H1 (cell line): Measurements from ENCODE around the gene DEFB108B. TPM values are rescaled to one million over a fixed set of nuclear protein-coding genes. Genes with fewer than 3 reads are reported as not detected.
A peak's percentile ranks its signal among the peaks of the same experiment; 100 is the strongest.

Source experiments
- CTCF ChIA-PET: fragments of 300-600 bp; sonication (Branson Sonifier 250); formaldehyde crosslinking; loops from one replicate; lab custom pipeline; 2021; ENCODE audit not compliant: partially characterized antibody; lab: Charles Lee
- POLR2A ChIA-PET: fragments of 300-600 bp; sonication (Branson Sonifier 250); formaldehyde crosslinking; loops from one replicate; lab custom pipeline; 2021; ENCODE audit warnings: inconsistent platforms; ENCODE audit not compliant: partially characterized antibody; lab: Charles Lee
- DNase-seq, 2 experiments: peaks; one replicate each; pipeline versions ENCODE4 v3.0.0 to v3.0.0-alpha.2; 2010 to 2022; ENCODE audit warnings: low spot score in 2 of 2, low read depth in 1 of 2, mixed read lengths in 1 of 2
- FAIRE-seq: peaks from 2 replicates; lab custom pipeline; 2011; peaks lifted over from hg19 to GRCh38; lab: Jason Lieb, UNC
- H2AFZ ChIP-seq: 2 replicates; pipeline ENCODE4 v1.8.1; 2012; ENCODE audit warnings: low read length, inconsistent platforms
- H2AK5ac ChIP-seq: 2 replicates; pipeline ENCODE4 v1.6.1; 2013; ENCODE audit warnings: low read depth, low read length
- H2BK120ac ChIP-seq: replicated peaks from 2 replicates; pipeline ENCODE3; 2013; ENCODE audit warnings: low read depth, low read length, inconsistent platforms
- H2BK12ac ChIP-seq: 2 replicates; pipeline ENCODE4 v1.6.1; 2013; ENCODE audit warnings: low read depth, low read length
- H2BK15ac ChIP-seq: 2 replicates; pipeline ENCODE4 v1.6.1; 2013; ENCODE audit warnings: low read length
- H2BK20ac ChIP-seq: 2 replicates; pipeline ENCODE4 v1.6.1; 2013; ENCODE audit warnings: low read length
- H2BK5ac ChIP-seq: 2 replicates; pipeline ENCODE4 v1.6.1; 2013; ENCODE audit warnings: low read depth, low read length
- H3K14ac ChIP-seq: 2 replicates; pipeline ENCODE4 v1.6.1; 2013; ENCODE audit warnings: inconsistent platforms; ENCODE audit not compliant: insufficient read length
- H3K18ac ChIP-seq: 2 replicates; pipeline ENCODE4 v1.6.1; 2013; ENCODE audit warnings: low read length; ENCODE audit errors: extremely low read depth
- H3K23ac ChIP-seq: 2 replicates; pipeline ENCODE4 v1.6.1; 2013; ENCODE audit warnings: inconsistent platforms; ENCODE audit not compliant: insufficient read length
- H3K23me2 ChIP-seq: 2 replicates; pipeline ENCODE4 v1.6.1; 2013; ENCODE audit warnings: low read depth, low read length
- H3K27ac ChIP-seq: 2 replicates; pipeline ENCODE4 v1.6.1; 2011; ENCODE audit warnings: low read depth, low read length, inconsistent platforms
- H3K27me3 ChIP-seq, 4 experiments: replicated peaks in 1 of 4; 1 replicate in 1 of 4; 2 replicates in 3 of 4; pipeline versions ENCODE4 v1.6.1 to v1.8.1; 2011 to 2013; ENCODE audit warnings: low read length in 3 of 4, mild to moderate bottlenecking in 3 of 4, inconsistent platforms in 2 of 4, mixed read lengths in 2 of 4, moderate library complexity in 1 of 4; ENCODE audit not compliant: control insufficient read depth in 3 of 4, insufficient read depth in 3 of 4; ENCODE audit errors: extremely low read depth in 1 of 4
- H3K36me3 ChIP-seq, 4 experiments: 2 replicates each; pipeline versions ENCODE4 v1.6.1 to v1.8.1; 2011 to 2013; ENCODE audit warnings: mild to moderate bottlenecking in 4 of 4, low read length in 3 of 4, moderate library complexity in 2 of 4, control low read depth in 1 of 4, inconsistent platforms in 1 of 4; ENCODE audit not compliant: insufficient read depth in 4 of 4, control insufficient read depth in 2 of 4
- H3K4ac ChIP-seq: replicated peaks from 2 replicates; pipeline ENCODE3; 2013; ENCODE audit warnings: low read length, low read depth, mixed read lengths, inconsistent platforms; ENCODE audit not compliant: insufficient read length
- H3K4me1 ChIP-seq, 4 experiments: replicated peaks in 1 of 4; 1 replicate in 1 of 4; 2 replicates in 3 of 4; pipeline versions ENCODE4 v1.6.1 to v1.8.1; 2011 to 2013; ENCODE audit warnings: low read length in 3 of 4, inconsistent platforms in 2 of 4, mixed read lengths in 1 of 4; ENCODE audit not compliant: insufficient read depth in 4 of 4, control insufficient read depth in 3 of 4
- H3K4me2 ChIP-seq, 2 experiments: 2 replicates each; pipeline versions ENCODE4 v1.6.1 to v1.8.1; 2011 to 2013; ENCODE audit warnings: low read depth in 2 of 2, low read length in 2 of 2, control low read depth in 1 of 2, inconsistent platforms in 1 of 2, mild to moderate bottlenecking in 1 of 2; ENCODE audit not compliant: insufficient read depth in 1 of 2
- H3K4me3 ChIP-seq, 4 experiments: fragments of 200-600, 300-600 bp in 1 of 4; sonication (generic), shearing (Covaris generic), sonication (Bioruptor Twin) in 1 of 4; 2 replicates each; pipeline versions ENCODE4 v1.5.1 to v1.8.1; 2011 to 2016; ENCODE audit warnings: low read length in 4 of 4, low read depth in 3 of 4, control low read depth in 2 of 4, inconsistent platforms in 2 of 4, mild to moderate bottlenecking in 2 of 4, mixed read lengths in 1 of 4, moderate library complexity in 1 of 4; ENCODE audit not compliant: insufficient read depth in 2 of 4; ENCODE audit errors: extremely low read depth in 1 of 4
- H3K56ac ChIP-seq: replicated peaks from 2 replicates; pipeline ENCODE3; 2013; ENCODE audit warnings: low read depth, mild to moderate bottlenecking, mixed read lengths, low read length, inconsistent platforms; ENCODE audit not compliant: insufficient read length
- H3K79me1 ChIP-seq: 2 replicates; pipeline ENCODE4 v1.6.1; 2013; ENCODE audit warnings: low read depth, low read length, control low read depth
- H3K79me2 ChIP-seq, 2 experiments: 2 replicates each; pipeline versions ENCODE4 v1.6.1 to v1.8.1; 2012 to 2013; ENCODE audit warnings: low read length in 2 of 2, mild to moderate bottlenecking in 2 of 2, inconsistent platforms in 1 of 2; ENCODE audit not compliant: insufficient read depth in 2 of 2, control insufficient read depth in 1 of 2
- H3K9ac ChIP-seq, 4 experiments: replicated peaks in 1 of 4; 1 replicate in 1 of 4; 2 replicates in 3 of 4; pipeline versions ENCODE4 v1.6.1 to v1.8.1; 2011 to 2013; ENCODE audit warnings: low read depth in 3 of 4, low read length in 3 of 4, control low read depth in 2 of 4, mild to moderate bottlenecking in 2 of 4, moderate library complexity in 2 of 4, inconsistent platforms in 1 of 4; ENCODE audit errors: extremely low read depth in 1 of 4
- H3K9me3 ChIP-seq, 2 experiments: 2 replicates each; pipeline versions ENCODE4 v1.6.1 to v1.8.1; 2012 to 2013; ENCODE audit warnings: mild to moderate bottlenecking in 2 of 2, moderate library complexity in 2 of 2, control low read depth in 1 of 2, inconsistent platforms in 1 of 2, low read depth in 1 of 2, low read length in 1 of 2, mixed read lengths in 1 of 2; ENCODE audit not compliant: insufficient read depth in 2 of 2
- H4K20me1 ChIP-seq, 2 experiments: replicated peaks in 1 of 2; 2 replicates each; pipeline versions ENCODE3 to v1.8.1; 2011 to 2013; ENCODE audit warnings: inconsistent platforms in 2 of 2, low read length in 2 of 2, mild to moderate bottlenecking in 1 of 2; ENCODE audit not compliant: insufficient read depth in 2 of 2, control insufficient read depth in 1 of 2
- H4K5ac ChIP-seq: 2 replicates; pipeline ENCODE4 v1.6.1; 2013; ENCODE audit warnings: low read length, low read depth, mixed read lengths, inconsistent platforms; ENCODE audit not compliant: insufficient read length
- H4K8ac ChIP-seq: 2 replicates; pipeline ENCODE4 v1.8.0; 2013; ENCODE audit warnings: mild to moderate bottlenecking, moderate library complexity, low read length, inconsistent platforms; ENCODE audit not compliant: insufficient read depth; ENCODE audit errors: extremely low read depth
- H4K91ac ChIP-seq: replicated peaks from 2 replicates; pipeline ENCODE3; 2013; ENCODE audit warnings: low read length, mixed read lengths, inconsistent platforms; ENCODE audit not compliant: insufficient read length
- ASH2L ChIP-seq: fragments of 200-600, 300-600 bp; sonication (generic); IDR thresholded peaks from one replicate; pipeline ENCODE4 v1.7.1; 2017; ENCODE audit warnings: low read length
- BACH1 ChIP-seq: IDR thresholded peaks from 2 replicates; pipeline ENCODE4 v1.6.1; 2012; ENCODE audit warnings: low read length, improper control_type of control experiment
- CBX8 ChIP-seq: fragments of 300-800, 300-1000 bp; sonication (generic); IDR thresholded peaks from 2 replicates; pipeline ENCODE4 v1.7.1; 2016; ENCODE audit warnings: low read depth, low read length, borderline replicate concordance
- CEBPB ChIP-seq: IDR thresholded peaks from 2 replicates; pipeline ENCODE4 v1.6.1; 2012; ENCODE audit warnings: low read depth, low read length
- EGR1 ChIP-seq: IDR thresholded peaks from 2 replicates; pipeline ENCODE4 v1.6.1; 2011; ENCODE audit warnings: low read depth, low read length, borderline replicate concordance
- HDAC6 ChIP-seq: IDR thresholded peaks from one replicate; pipeline ENCODE4 v1.7.1; 2012; ENCODE audit warnings: low read depth, mild to moderate bottlenecking, inconsistent platforms, low read length, moderate library complexity
- KDM1A ChIP-seq: fragments of 200-600, 300-600 bp; sonication (generic); IDR thresholded peaks from 2 replicates; pipeline ENCODE4 v1.7.1; 2016; ENCODE audit warnings: mild to moderate bottlenecking, low read length, borderline replicate concordance
- POLR2A ChIP-seq, 2 experiments: IDR thresholded peaks; 1 replicate in 1 of 2; 2 replicates in 1 of 2; pipeline ENCODE4 v1.6.1; 2011; ENCODE audit warnings: low read depth in 2 of 2, low read length in 2 of 2, mild to moderate bottlenecking in 2 of 2; ENCODE audit errors: control extremely low read depth in 1 of 2
- RNF2 ChIP-seq: fragments of 200-900, 300-1000 bp; sonication (generic); IDR thresholded peaks from 2 replicates; pipeline ENCODE4 v1.7.1; 2016; ENCODE audit warnings: borderline replicate concordance, low read depth, mild to moderate bottlenecking, antibody characterized with exemption, low read length; ENCODE audit not compliant: poor library complexity, severe bottlenecking; ENCODE audit errors: missing control alignments
- ZNF274 ChIP-seq: IDR thresholded peaks from 2 replicates; pipeline ENCODE4 v1.7.0; 2012; ENCODE audit warnings: low read length, borderline replicate concordance; ENCODE audit errors: extremely low read depth
- WGBS, 2 experiments: shearing (Covaris generic) in 1 of 2; methylation state at CpG; one replicate each; pipeline versions ENCODE4 v1.1.6 to v1.1.7; 2013 to 2015; ENCODE audit warnings: low lambda C conversion rate in 2 of 2, mixed read lengths in 2 of 2, inconsistent platforms in 1 of 2, low coverage in 1 of 2, missing lambda C conversion rate in 1 of 2; ENCODE audit not compliant: insufficient replicate concordance in 2 of 2, insufficient coverage in 1 of 2, insufficient read length in 1 of 2; ENCODE audit errors: extremely low coverage in 1 of 2, missing lambda C conversion rate in 1 of 2; 5-methylcytosine and 5-hydroxymethylcytosine counted together
- polyA plus RNA-seq, 7 experiments: library from polyadenylated mRNA; depleted of rRNA in 3 of 7; stranded (reverse) in 5 of 7; unstranded in 2 of 7; fragments of >200 nt in 5 of 7; fragments of 200-250 nt in 2 of 7; gene quantifications; 1 replicate in 5 of 7; 2 replicates in 1 of 7; 4 replicates in 1 of 7; pipeline versions ENCODE4 v1.2.1 to v1.2.3, GENCODE V29; 2011 to 2013; ENCODE audit warnings: missing spikeins in 2 of 7, mixed read lengths in 2 of 7
- total RNA-seq: library from RNA; stranded (reverse); fragmentation: NEBNext Ultra II Directional; extraction: Animal tissue kit (Norgen Biotek cat#: 25700); gene quantifications from 2 replicates; pipeline ENCODE4 v1.2.1, GENCODE V29; 2021
- TF ChIP-seq, protein P1 (sequence below): IDR thresholded peaks from 2 replicates; pipeline ENCODE4 v1.6.1; 2012; ENCODE audit warnings: inconsistent platforms
- TF ChIP-seq, protein P2 (sequence below): IDR thresholded peaks from 2 replicates; pipeline ENCODE4 v1.6.1; 2012; ENCODE audit warnings: inconsistent platforms

The DEFB108B gene
- total and polyA plus RNA-seq, 2 of the 8 experiments (the other 6 are each of a cell fraction or from before 2014, with no cell fraction given), result not detected

DNA sequence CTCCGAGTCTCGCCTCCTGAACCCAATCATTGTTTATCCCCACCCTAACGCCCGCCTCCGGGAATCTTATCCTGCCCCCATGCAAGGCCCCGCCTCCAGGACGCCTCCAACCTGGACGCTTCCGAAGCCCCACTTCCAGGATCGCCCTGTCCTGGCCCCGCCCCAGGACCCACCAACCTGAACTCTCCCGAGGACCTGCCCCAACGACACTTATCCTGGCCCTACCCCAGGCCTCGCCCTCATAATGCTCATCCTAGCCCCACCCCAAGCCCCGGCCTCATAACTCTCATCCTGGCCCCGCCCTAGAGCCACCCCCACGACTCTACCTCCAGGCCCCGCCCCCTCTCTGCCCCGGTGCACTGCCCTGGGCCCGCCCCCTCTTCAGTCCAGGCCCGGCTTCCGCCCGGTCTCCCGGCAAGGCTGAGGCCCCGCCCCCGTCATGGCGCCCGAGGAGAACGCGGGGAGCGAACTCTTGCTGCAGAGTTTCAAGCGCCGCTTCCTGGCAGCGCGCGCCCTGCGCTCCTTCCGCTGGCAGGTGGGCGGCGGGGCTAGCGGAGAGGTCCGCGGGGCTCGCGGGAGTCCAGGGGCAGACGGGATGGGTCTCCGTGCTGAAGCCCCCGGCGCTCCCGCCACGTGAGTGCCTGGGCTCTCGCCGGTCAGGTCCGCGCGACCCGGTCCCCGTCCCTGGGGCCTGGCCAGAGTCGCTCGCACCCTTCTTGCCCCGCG lies 45.7 kb upstream of the DEFB108B start:
- H2BK20ac ChIP-seq, result no peak overlapping the region
- peak overlapping the region; percentile 54; the same call in 1 of the 2 replicates for H3K27ac ChIP-seq
- ChIA-PET POLR2A (no interaction called here), CTCF (interaction anchor here (1.0 to 1.3 kb wide), 2 partner anchors 13 kb away, joined by 3 read pairs; no protein-coding TSS in a partner anchor)
- no peak overlapping the region for H3K14ac ChIP-seq
- H3K9me3 ChIP-seq, result no peaks in the 10 kb centered on the region
- FAIRE-seq (no peak), DNase-seq (peak; percentile 85 to 98)
- peak overlapping the region; percentile 67 to 88 (median 74) for H3K9ac ChIP-seq
- peak overlapping the region; percentile 60; the same call in 1 of the 2 replicates for H2BK5ac ChIP-seq
- no peaks in the 10 kb centered on the region for H3K27me3 ChIP-seq
- H3K36me3 ChIP-seq, result no peaks in the 10 kb centered on the region
- peak overlapping the region; percentile 68 to 90 for H3K4me2 ChIP-seq
- peak overlapping the region; percentile 33 for H4K5ac ChIP-seq
- H3K56ac ChIP-seq, result no peak overlapping the region
- H2AK5ac ChIP-seq, result no peak overlapping the region
- no peak overlapping the region for H2BK120ac ChIP-seq
- H3K23ac ChIP-seq, result no peak overlapping the region
- no peaks in the 10 kb centered on the region for H3K79me1 ChIP-seq
- peak overlapping the region; percentile 86; the same call in 1 of the 2 replicates for H4K8ac ChIP-seq
- peak overlapping the region; percentile 66 to 74 (median 68) for H3K4me3 ChIP-seq
- no peak overlapping the region for H4K91ac ChIP-seq
- no peak overlapping the region for H2AFZ ChIP-seq
- no peak overlapping the region for H3K4ac ChIP-seq
- peak overlapping the region; percentile 78 for H3K18ac ChIP-seq
- peaks cover 3% of the 10 kb centered on the region; the same call in 1 of the 2 replicates for H3K23me2 ChIP-seq
- no peaks in the 10 kb centered on the region for H3K79me2 ChIP-seq
- H4K20me1 ChIP-seq, result no peaks in the 10 kb centered on the region
- no peak overlapping the region for H2BK15ac ChIP-seq
- 1% methylated on average over 34 of the region's 62 CpGs; no CpG with 5 or more reads in 1 of the 2 experiments for WGBS, 2 experiments
- H3K4me1 ChIP-seq, result peaks cover 0 to 4% (median 0%) of the 10 kb centered on the region in 4 experiments; a peak in 2 of 7 replicates
- H2BK12ac ChIP-seq, result no peak overlapping the region
- TF ChIP-seq KDM1A (no peak), BACH1 (no peak), CBX8 (no peak), HDAC6 (no peak), ASH2L (no peak), CEBPB (no peak), RNF2 (no peak), EGR1 (no peak), POLR2A (IDR thresholded peaks at IDR 0.05; ENCODE audit: control extremely low read depth in 1 of 2, low read depth in 2 of 2, low read length in 2 of 2) (peak in 1 of 2 experiments; percentile 75; a peak in 2 of 3 replicates), ZNF274 (no peak)
- TF ChIP-seq, protein P1, sequence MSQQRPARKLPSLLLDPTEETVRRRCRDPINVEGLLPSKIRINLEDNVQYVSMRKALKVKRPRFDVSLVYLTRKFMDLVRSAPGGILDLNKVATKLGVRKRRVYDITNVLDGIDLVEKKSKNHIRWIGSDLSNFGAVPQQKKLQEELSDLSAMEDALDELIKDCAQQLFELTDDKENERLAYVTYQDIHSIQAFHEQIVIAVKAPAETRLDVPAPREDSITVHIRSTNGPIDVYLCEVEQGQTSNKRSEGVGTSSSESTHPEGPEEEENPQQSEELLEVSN, result no peak
- TF ChIP-seq, protein P2, sequence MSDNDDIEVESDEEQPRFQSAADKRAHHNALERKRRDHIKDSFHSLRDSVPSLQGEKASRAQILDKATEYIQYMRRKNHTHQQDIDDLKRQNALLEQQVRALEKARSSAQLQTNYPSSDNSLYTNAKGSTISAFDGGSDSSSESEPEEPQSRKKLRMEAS, result peak; percentile 20; the same call in 1 of the 2 replicates
